HepG2 (cell line): ENCODE results near the gene DNAJB12. TPM values are rescaled to one million over a fixed set of nuclear protein-coding genes. Genes with fewer than 3 reads are reported as not detected.

Experiments used
- ASH2L ChIP-seq: fragments of 300-600, 200-600 bp; sonication (generic); IDR thresholded peaks from 2 replicates; pipeline ENCODE4 v1.7.0; 2017; ENCODE audit warnings: low read depth, mild to moderate bottlenecking, moderate library complexity, mixed read lengths, low read length; ENCODE audit not compliant: insufficient read length
- CAMTA2 ChIP-seq: sonication (generic); formaldehyde crosslinking; IDR thresholded peaks from 2 replicates; pipeline ENCODE4 v1.4.0; 2020; ENCODE audit warnings: mild to moderate bottlenecking, missing genetic modification reagents, borderline replicate concordance
- CBX1 ChIP-seq: IDR thresholded peaks from one replicate; pipeline ENCODE4 v1.6.1; 2016; ENCODE audit warnings: antibody characterized with exemption, low read depth
- EEA1 ChIP-seq: sonication (generic); formaldehyde crosslinking; IDR thresholded peaks from 2 replicates; pipeline ENCODE4 v1.5.1; 2020; ENCODE audit warnings: mild to moderate bottlenecking, missing genetic modification reagents, borderline replicate concordance
- ETV5 ChIP-seq: IDR thresholded peaks from 2 replicates; pipeline ENCODE4 v1.6.1; 2018; ENCODE audit warnings: missing biosample characterization, missing genetic modification reagents, inconsistent platforms, borderline replicate concordance
- GLMP ChIP-seq: sonication (generic); formaldehyde crosslinking; IDR thresholded peaks from 2 replicates; pipeline ENCODE4 v1.9.0; 2021; ENCODE audit warnings: missing genetic modification reagents, mild to moderate bottlenecking, borderline replicate concordance
- HNF1A ChIP-seq, 2 experiments: sonication (generic) in 1 of 2; formaldehyde crosslinking in 1 of 2; IDR thresholded peaks; 2 replicates each; pipeline versions ENCODE4 v1.4.0 to v1.6.1; 2016 to 2020; ENCODE audit warnings: borderline replicate concordance in 1 of 2, low read depth in 1 of 2, mild to moderate bottlenecking in 1 of 2, missing genetic modification reagents in 1 of 2
- MAF1 ChIP-seq: sonication (generic); formaldehyde crosslinking; IDR thresholded peaks from 2 replicates; pipeline ENCODE4 v1.5.0; 2020; ENCODE audit warnings: missing genetic modification reagents, borderline replicate concordance
- SCMH1 ChIP-seq: sonication (generic); formaldehyde crosslinking; IDR thresholded peaks from 2 replicates; pipeline ENCODE4 v1.9.0; 2021; ENCODE audit warnings: missing genetic modification reagents, mild to moderate bottlenecking, borderline replicate concordance
- SMARCE1 ChIP-seq: fragments of 450-650 bp; IDR thresholded peaks from 2 replicates; pipeline ENCODE4 v1.6.1; 2017; ENCODE audit warnings: borderline replicate concordance
- SMYD3 ChIP-seq: sonication (generic); formaldehyde crosslinking; IDR thresholded peaks from 2 replicates; pipeline ENCODE4 v1.8.1; 2023; ENCODE audit warnings: mild to moderate bottlenecking, missing genetic modification reagents
- TBL1XR1 ChIP-seq: fragments of 150-350 bp; IDR thresholded peaks from 2 replicates; pipeline ENCODE4 v1.6.1; 2014; ENCODE audit warnings: borderline replicate concordance, low read length; ENCODE audit not compliant: partially characterized antibody
- THYN1 ChIP-seq: sonication (generic); formaldehyde crosslinking; IDR thresholded peaks from 2 replicates; pipeline ENCODE4 v1.8.1; 2023; ENCODE audit warnings: low read depth, mild to moderate bottlenecking, moderate library complexity, missing genetic modification reagents, borderline replicate concordance
- U2AF2 ChIP-seq: fragments of 200-400 bp; formaldehyde crosslinking; IDR thresholded peaks from 2 replicates; pipeline ENCODE4 v1.6.1; 2017; ENCODE audit warnings: low read depth, mild to moderate bottlenecking, low read length
- ZNF225 ChIP-seq: sonication (generic); formaldehyde crosslinking; IDR thresholded peaks from 2 replicates; pipeline ENCODE4 v1.4.0; 2020; ENCODE audit warnings: mild to moderate bottlenecking, missing genetic modification reagents
- ZNF260 ChIP-seq: sonication (generic); formaldehyde crosslinking; IDR thresholded peaks from 2 replicates; pipeline ENCODE4 v1.4.0; 2020; ENCODE audit warnings: missing genetic modification reagents, low read depth, mild to moderate bottlenecking, borderline replicate concordance
- ZNF292 ChIP-seq: sonication (generic); formaldehyde crosslinking; IDR thresholded peaks from 2 replicates; pipeline ENCODE4 v1.8.1; 2022; ENCODE audit warnings: mild to moderate bottlenecking, low read depth, missing genetic modification reagents, borderline replicate concordance
- ZNF619 ChIP-seq: sonication (generic); formaldehyde crosslinking; IDR thresholded peaks from 2 replicates; pipeline ENCODE4 v1.4.0; 2020; ENCODE audit warnings: mild to moderate bottlenecking, missing genetic modification reagents
- polyA plus RNA-seq, 8 experiments: library from polyadenylated mRNA; depleted of rRNA in 3 of 8; stranded (reverse) in 7 of 8; unstranded in 1 of 8; fragments of >200 nt; fragmentation: Illumina TruSeq in 4 of 8; extraction: Trizol in 4 of 8; gene quantifications; 2 replicates each; pipeline versions ENCODE4 v1.2.1 to v1.2.3, GENCODE V29; 2011 to 2016; ENCODE audit warnings: low read depth in 4 of 8, missing spikeins in 1 of 8, mixed read lengths in 1 of 8; ENCODE audit not compliant: insufficient read depth in 1 of 8
- total RNA-seq, 5 experiments: library from RNA; depleted of rRNA; stranded (reverse); fragments of >200 nt; fragmentation: Illumina TruSeq; extraction: Trizol; gene quantifications; 2 replicates each; pipeline ENCODE4 v1.2.3, GENCODE V29; 2016; ENCODE audit warnings: low read depth in 1 of 5
- TF ChIP-seq, protein P1 (sequence below): sonication (generic); formaldehyde crosslinking; IDR thresholded peaks from 2 replicates; pipeline ENCODE4 v1.8.1; 2023; ENCODE audit warnings: mild to moderate bottlenecking, moderate library complexity, missing genetic modification reagents
- TF ChIP-seq, protein P2 (sequence below): sonication (generic); formaldehyde crosslinking; IDR thresholded peaks from 2 replicates; pipeline ENCODE4 v1.4.0; 2020; ENCODE audit warnings: missing genetic modification reagents

Gene DNAJB12
- total and polyA plus RNA-seq, 2 of the 13 experiments (the other 11 are each of a cell fraction or from before 2014, with no cell fraction given): 10.8 to 18.2 TPM

GRCh38 chr10:72316748-72317435 is 37.8 kb downstream of the DNAJB12 start (continued):
- TF ChIP-seq GLMP (CRISPR knock-in tag) (no peak), SMARCE1 (no peak), U2AF2 (no peak), ETV5 (CRISPR knock-in tag) (peak; percentile 89), THYN1 (CRISPR knock-in tag) (no peak), ZNF260 (CRISPR knock-in tag) (no peak), SCMH1 (CRISPR knock-in tag) (no peak), EEA1 (CRISPR knock-in tag) (peak; percentile 27; the same call in 1 of the 2 replicates), ASH2L (no peak), CAMTA2 (no peak), SMYD3 (peak; percentile 79; the same call in 1 of the 2 replicates), CBX1 (peak; percentile 74), ZNF619 (no peak), MAF1 (CRISPR knock-in tag) (no peak; the same call in 1 of the 2 replicates), HNF1A (IDR thresholded peaks at IDR 0.05; ENCODE audit: low read depth) (no peak), HNF1A (CRISPR knock-in tag; IDR thresholded peaks at IDR 0.05; ENCODE audit: borderline replicate concordance) (peak; percentile 66; the same call in 1 of the 2 replicates), TBL1XR1 (no peak), ZNF292 (CRISPR knock-in tag) (peak; percentile 85), ZNF225 (CRISPR knock-in tag) (peak; percentile 67; the same call in 1 of the 2 replicates)
- TF ChIP-seq, protein P1, sequence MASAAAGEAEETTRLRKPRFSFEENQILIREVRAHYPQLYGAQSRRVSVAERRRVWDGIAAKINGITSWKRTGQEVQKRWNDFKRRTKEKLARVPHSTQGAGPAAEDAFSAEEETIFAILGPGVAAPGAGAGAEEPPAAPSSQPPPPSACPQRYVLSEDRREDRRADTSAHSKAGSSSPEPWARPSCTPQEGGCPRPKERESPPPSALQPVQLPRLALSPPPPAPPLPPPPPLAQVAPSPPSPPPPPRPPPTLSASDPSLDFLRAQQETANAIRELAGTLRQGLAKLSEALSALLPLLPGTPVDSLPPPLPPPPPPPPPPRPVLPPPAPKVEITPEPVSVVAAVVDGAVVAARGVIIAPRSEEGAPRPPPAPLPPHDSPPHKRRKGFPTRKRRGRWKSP (CRISPR knock-in tag): no peak
- TF ChIP-seq, protein P2, sequence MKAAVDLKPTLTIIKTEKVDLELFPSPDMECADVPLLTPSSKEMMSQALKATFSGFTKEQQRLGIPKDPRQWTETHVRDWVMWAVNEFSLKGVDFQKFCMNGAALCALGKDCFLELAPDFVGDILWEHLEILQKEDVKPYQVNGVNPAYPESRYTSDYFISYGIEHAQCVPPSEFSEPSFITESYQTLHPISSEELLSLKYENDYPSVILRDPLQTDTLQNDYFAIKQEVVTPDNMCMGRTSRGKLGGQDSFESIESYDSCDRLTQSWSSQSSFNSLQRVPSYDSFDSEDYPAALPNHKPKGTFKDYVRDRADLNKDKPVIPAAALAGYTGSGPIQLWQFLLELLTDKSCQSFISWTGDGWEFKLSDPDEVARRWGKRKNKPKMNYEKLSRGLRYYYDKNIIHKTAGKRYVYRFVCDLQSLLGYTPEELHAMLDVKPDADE (CRISPR knock-in tag): no peak
